GM21737 (cell line): ENCODE results near the gene CCDC120.

Experiments used
- ATAC-seq: cut with Tn5 transposase; IDR thresholded peaks from one replicate; pipeline ENCODE4 v1.9.1; 2021; ENCODE audit warnings: mild to moderate bottlenecking, moderate library complexity; ENCODE audit not compliant: unreplicated experiment

Gene CCDC120

DNA sequence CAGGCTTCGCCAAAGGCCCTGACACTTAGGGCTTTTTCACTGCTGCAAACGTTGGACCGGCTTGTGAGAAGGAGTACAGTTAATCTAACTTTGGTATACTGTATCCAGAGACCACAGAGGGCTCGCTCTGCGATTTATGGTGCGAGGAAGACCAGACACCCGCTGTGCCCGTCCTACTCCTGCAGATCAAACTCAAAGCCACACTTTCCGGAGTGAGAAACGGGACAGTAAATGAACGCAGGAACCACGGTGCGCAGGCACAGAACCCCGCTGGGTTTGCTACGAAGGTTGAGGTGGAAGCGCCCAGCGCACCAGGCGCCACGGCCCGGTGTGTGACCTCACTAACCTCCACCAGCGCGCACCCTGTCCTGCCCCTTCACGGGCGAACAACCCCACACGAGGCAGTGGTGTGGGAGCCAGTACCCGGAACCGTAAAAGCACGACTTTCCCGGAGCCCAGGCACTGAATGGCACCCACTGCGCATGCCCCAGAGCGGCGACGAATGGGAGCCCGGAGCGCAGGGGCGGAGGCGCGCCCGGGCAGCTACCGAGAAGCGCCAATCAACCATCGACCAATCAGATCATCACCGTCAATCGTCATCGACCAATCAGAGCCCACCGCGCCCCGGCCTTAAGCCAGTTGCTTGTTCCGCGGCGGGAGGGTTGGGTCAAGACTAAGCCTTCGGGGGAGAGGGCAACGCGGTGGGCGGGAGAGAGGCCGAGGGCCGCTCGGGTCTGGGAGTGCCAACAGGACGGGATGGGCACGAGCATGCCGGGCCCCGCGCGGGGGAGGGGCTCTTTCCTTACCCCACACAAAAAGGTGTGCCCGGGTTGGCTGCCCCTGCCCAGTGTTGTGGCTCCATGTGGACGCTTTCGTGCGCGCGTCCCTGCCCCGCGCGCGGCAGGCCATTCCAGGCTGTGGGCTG, 42.2 kb downstream of the CCDC120 start:
- ATAC-seq, result peak; percentile 87

DNA sequence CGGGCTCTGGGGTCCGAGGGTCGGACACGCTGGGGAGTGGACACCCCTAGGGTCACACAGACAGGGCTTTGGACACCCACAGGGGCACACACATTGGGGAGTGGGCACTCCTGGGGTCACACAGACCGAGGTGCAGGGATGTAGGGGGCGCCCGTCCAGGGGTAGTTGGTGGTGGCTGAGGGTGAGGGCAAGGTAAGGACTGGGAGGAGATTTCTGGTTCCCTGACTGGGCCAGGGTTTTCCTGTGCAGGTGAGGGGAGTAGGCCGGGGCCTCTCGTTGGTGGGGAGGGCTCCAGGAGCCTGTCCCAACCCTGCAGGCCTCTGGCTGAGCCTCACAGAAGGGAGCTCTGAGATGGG, 42.8 kb downstream of the CCDC120 start:
- peak; percentile 11 for ATAC-seq

GRCh38 chrX:49102190-49102589, 43.4 kb downstream of the CCDC120 start:
- ATAC-seq, result no peak

GRCh38 chrX:49103637-49104036, 44.8 kb downstream of the CCDC120 start:
- no peak for ATAC-seq

DNA sequence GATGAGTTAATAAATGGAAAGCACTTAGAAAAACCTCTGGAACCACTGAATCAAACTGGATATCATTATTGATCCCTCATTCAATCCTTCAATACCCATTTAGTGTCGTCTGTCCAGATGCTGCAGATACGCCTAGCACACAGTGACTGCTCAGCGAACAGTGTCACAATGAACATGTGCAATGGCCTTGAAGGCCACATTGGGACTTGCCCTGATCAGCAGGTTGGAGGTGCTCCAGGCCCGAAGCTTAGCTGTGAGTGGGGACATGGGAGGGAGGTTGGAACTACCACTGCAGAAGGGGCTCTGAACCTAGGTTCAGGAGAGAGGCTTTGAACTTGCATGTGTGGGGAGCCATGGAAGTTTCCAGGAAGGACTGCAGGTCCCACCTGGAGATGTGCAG, 47.5 kb downstream of the CCDC120 start:
- no peak for ATAC-seq

GRCh38 chrX:49106930-49107329, 48.1 kb downstream of the CCDC120 start:
- no peak for ATAC-seq

DNA sequence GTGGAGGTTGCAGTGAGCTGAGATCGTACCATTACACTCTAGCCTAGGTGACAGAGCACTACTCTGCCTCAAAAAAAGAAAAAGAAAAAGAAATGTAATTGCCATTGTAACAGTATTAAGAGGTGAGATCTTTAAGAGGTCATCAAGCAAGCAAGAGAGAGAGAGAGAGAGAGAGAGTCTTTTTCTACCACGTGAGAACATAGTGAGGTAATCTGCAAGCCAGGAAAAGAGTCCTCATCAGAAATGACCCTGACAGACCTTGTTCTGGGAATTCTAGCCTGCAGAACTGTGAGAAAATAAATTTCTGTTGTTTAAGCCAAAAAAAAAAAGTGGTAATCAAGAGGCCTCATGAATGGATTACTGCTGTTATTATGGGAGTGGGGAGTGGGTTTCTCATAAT, 49.8 kb downstream of the CCDC120 start:
- ATAC-seq, result no peak

DNA sequence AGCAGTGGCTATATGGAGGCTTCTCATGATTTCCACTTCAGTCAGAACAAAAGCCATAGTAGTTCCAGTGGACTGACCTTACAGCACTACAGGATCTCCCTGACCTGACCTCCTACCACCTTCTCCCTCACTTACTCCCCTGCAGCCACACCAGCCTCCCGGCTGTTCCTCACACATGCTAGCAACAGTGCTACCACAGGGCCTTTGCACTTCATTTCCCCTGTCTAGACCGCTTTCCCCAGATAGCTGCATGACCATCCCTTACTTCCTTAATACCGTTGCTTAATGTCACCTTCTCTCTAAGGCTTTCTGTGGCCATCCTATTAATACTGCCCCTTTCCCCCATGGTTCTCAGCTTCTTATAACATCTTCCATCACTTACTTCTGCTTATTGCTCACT, 51.6 kb downstream of the CCDC120 start:
- ATAC-seq, result no peak

DNA sequence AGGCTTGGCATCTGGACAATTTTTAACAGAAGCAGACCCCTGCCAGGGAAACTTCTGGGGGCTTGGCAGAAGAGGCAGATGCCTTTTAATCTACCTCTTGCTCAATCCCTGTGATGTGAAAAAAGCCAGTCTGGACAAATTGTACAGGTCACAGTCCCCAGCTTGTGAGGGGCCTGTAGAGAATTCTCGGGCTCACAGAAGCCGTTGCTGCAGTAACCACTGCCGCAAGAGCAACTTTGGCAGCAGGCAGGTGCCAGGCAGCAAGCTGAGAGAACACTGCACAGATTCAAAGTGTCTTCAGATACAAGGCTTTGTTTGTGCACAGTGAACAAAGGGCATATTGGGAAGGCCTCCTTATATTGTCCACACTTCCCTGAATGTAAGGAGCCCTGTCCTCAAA, 53.0 kb downstream of the CCDC120 start:
- no peak for ATAC-seq

- no peak for ATAC-seq
These were observed 57.3 kb downstream of the CCDC120 start for GRCh38 chrX:49116076-49116475.

- ATAC-seq, result no peak
These were observed 57.9 kb downstream of the CCDC120 start for GRCh38 chrX:49116716-49117115.

DNA sequence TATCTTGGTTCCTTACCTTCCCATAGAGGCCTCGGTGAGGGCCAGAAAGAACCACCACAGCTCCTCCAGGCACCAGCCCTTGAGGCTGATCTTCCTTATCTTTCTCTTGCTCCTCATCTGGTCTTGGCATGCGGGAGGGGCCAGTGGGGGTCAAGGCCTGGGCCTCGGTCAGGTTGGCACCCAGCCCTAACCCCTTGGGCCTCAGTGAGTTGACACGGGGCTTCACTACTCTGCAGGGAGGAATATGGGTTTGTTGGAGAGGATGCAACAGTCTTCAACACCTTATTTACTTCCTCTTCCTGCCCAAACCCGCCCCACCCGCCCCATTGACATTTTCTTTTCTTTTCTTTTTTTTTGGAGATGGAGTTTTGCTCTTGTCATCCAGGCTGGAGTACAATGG, 58.8 kb downstream of the CCDC120 start:
- no peak for ATAC-seq
